HepG2 (cell line): ENCODE data around the gene NUDT8. TPM values are rescaled to one million over a fixed set of nuclear protein-coding genes. Genes with fewer than 3 reads are reported as not detected.
A peak's percentile ranks its signal among the peaks of the same experiment; 100 is the strongest.

ENCODE experiments used
- CREM ChIP-seq, 2 experiments: sonication (generic) in 1 of 2; formaldehyde crosslinking in 1 of 2; IDR thresholded peaks; 2 replicates each; pipeline versions ENCODE4 v1.4.0 to v1.6.1; 2016 to 2020; ENCODE audit warnings: antibody characterized with exemption in 1 of 2, mild to moderate bottlenecking in 1 of 2, missing genetic modification reagents in 1 of 2
- ESRRA ChIP-seq: sonication (generic); formaldehyde crosslinking; IDR thresholded peaks from 2 replicates; pipeline ENCODE4 v1.5.1; 2020; ENCODE audit warnings: mild to moderate bottlenecking, low read depth, missing genetic modification reagents
- GATAD2A ChIP-seq: IDR thresholded peaks from 2 replicates; pipeline ENCODE4 v1.6.1; 2016
- HNRNPH1 ChIP-seq: fragments of 200-400 bp; formaldehyde crosslinking; optimal IDR thresholded peaks from 2 replicates; pipeline ENCODE3; 2017; ENCODE audit warnings: mild to moderate bottlenecking, low read depth, low read length
- ISL2 ChIP-seq: sonication (generic); formaldehyde crosslinking; IDR thresholded peaks from 2 replicates; pipeline ENCODE4 v1.5.0; 2020; ENCODE audit warnings: missing genetic modification reagents
- MEF2D ChIP-seq: sonication (generic); formaldehyde crosslinking; IDR thresholded peaks from 2 replicates; pipeline ENCODE4 v1.5.1; 2020; ENCODE audit warnings: mild to moderate bottlenecking, missing genetic modification reagents
- NCOR1 ChIP-seq: fragments of 200-600 bp; sonication (generic); IDR thresholded peaks from 2 replicates; pipeline ENCODE4 v1.7.0; 2017; ENCODE audit warnings: antibody characterized with exemption, low read length, borderline replicate concordance
- NR2F1 ChIP-seq, 2 experiments: fragments of 450-650 bp in 1 of 2; formaldehyde crosslinking in 1 of 2; IDR thresholded peaks; 2 replicates each; pipeline versions ENCODE4 v1.5.0 to v1.6.1; 2016 to 2020; ENCODE audit warnings: mild to moderate bottlenecking in 1 of 2, missing compliant biosample characterization in 1 of 2, missing genetic modification reagents in 1 of 2, moderate library complexity in 1 of 2
- PHF5A ChIP-seq: IDR thresholded peaks from one replicate; pipeline ENCODE4 v1.6.1; 2018; ENCODE audit warnings: low read depth, missing genetic modification reagents; ENCODE audit not compliant: unreplicated experiment
- SALL1 ChIP-seq: sonication (generic); formaldehyde crosslinking; IDR thresholded peaks from 2 replicates; pipeline ENCODE4 v1.8.0; 2022; ENCODE audit warnings: mild to moderate bottlenecking, missing genetic modification reagents
- SAP130 ChIP-seq: IDR thresholded peaks from 2 replicates; pipeline ENCODE4 v1.6.1; 2016; ENCODE audit warnings: low read depth
- SPEN ChIP-seq: sonication (generic); formaldehyde crosslinking; IDR thresholded peaks from 2 replicates; pipeline ENCODE4 v1.5.1; 2020; ENCODE audit warnings: low read depth, mild to moderate bottlenecking, missing genetic modification reagents
- TARDBP ChIP-seq: sonication (generic); formaldehyde crosslinking; IDR thresholded peaks from 2 replicates; pipeline ENCODE4 v1.8.0; 2022; ENCODE audit warnings: mild to moderate bottlenecking, missing genetic modification reagents
- TBX2 ChIP-seq: sonication (generic); formaldehyde crosslinking; IDR thresholded peaks from 2 replicates; pipeline ENCODE4 v1.5.0; 2020; ENCODE audit warnings: missing genetic modification reagents, mild to moderate bottlenecking, borderline replicate concordance
- ZBTB7B ChIP-seq: sonication (generic); formaldehyde crosslinking; IDR thresholded peaks from 2 replicates; pipeline ENCODE4 v1.4.0; 2020; ENCODE audit warnings: missing genetic modification reagents
- ZMYM3 ChIP-seq: sonication (generic); formaldehyde crosslinking; IDR thresholded peaks from 2 replicates; pipeline ENCODE4 v1.5.1; 2020; ENCODE audit warnings: mild to moderate bottlenecking, missing genetic modification reagents
- polyA plus RNA-seq, 8 experiments: library from polyadenylated mRNA; depleted of rRNA in 3 of 8; stranded (reverse) in 7 of 8; unstranded in 1 of 8; fragments of >200 nt; fragmentation: Illumina TruSeq in 4 of 8; extraction: Trizol in 4 of 8; gene quantifications; 2 replicates each; pipeline versions ENCODE4 v1.2.1 to v1.2.3, GENCODE V29; 2011 to 2016; ENCODE audit warnings: low read depth in 4 of 8, missing spikeins in 1 of 8, mixed read lengths in 1 of 8; ENCODE audit not compliant: insufficient read depth in 1 of 8
- total RNA-seq, 5 experiments: library from RNA; depleted of rRNA; stranded (reverse); fragments of >200 nt; fragmentation: Illumina TruSeq; extraction: Trizol; gene quantifications; 2 replicates each; pipeline ENCODE4 v1.2.3, GENCODE V29; 2016; ENCODE audit warnings: low read depth in 1 of 5
- TF ChIP-seq, protein P1 (sequence below): IDR thresholded peaks from 2 replicates; pipeline ENCODE4 v1.6.1; 2012; ENCODE audit warnings: inconsistent platforms
- TF ChIP-seq, protein P2 (sequence below): sonication (generic); formaldehyde crosslinking; IDR thresholded peaks from 2 replicates; pipeline ENCODE4 v1.8.0; 2022; ENCODE audit warnings: missing genetic modification reagents, mild to moderate bottlenecking, moderate library complexity, borderline replicate concordance
- TF ChIP-seq, protein P3 (sequence below): sonication (generic); formaldehyde crosslinking; IDR thresholded peaks from 2 replicates; pipeline ENCODE4 v1.8.1; 2023; ENCODE audit warnings: missing genetic modification reagents, inconsistent platforms, borderline replicate concordance
- TF ChIP-seq, protein P4 (sequence below): sonication (generic); formaldehyde crosslinking; IDR thresholded peaks from 2 replicates; pipeline ENCODE4 v1.8.1; 2023; ENCODE audit warnings: mild to moderate bottlenecking, missing genetic modification reagents, borderline replicate concordance
- TF ChIP-seq, protein P5 (sequence below): IDR thresholded peaks from 2 replicates; pipeline ENCODE4 v1.6.1; 2018; ENCODE audit warnings: missing genetic modification reagents, mild to moderate bottlenecking, missing compliant biosample characterization

NUDT8 gene
- total and polyA plus RNA-seq, 2 of the 13 experiments (the other 11 are each of a cell fraction or from before 2014, with no cell fraction given), result 6.7 to 25.8 TPM

DNA sequence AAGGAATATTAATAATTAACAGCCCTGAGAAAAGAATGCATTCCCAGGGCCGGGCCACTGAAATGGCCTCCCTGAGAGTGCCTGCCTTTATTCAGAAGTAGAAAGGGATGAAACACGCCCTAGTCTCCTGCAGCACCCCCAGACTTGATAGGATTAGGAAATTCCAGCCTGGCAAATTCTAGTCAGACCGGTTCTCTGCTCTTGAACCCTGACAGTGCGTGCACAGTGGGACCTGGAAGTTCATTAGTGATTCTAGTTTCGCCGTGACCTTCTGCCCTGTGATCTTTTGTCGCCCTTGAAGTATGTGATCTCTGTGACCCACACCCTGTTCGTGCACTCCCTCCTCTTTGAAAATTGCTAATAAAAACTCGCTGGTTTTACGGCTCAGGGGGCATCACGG is 48.3 kb downstream of the NUDT8 start (continued):
- peak; percentile 84 to 94; a peak in 3 of 4 replicates for TF ChIP-seq NR2F1 (CRISPR knock-in tag; IDR thresholded peaks at IDR 0.05)
- TF ChIP-seq, protein P1, sequence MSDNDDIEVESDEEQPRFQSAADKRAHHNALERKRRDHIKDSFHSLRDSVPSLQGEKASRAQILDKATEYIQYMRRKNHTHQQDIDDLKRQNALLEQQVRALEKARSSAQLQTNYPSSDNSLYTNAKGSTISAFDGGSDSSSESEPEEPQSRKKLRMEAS, result 0 out of 2 replicates have a peak, but pooled peaks have one; percentile 15
- TF ChIP-seq, protein P2, sequence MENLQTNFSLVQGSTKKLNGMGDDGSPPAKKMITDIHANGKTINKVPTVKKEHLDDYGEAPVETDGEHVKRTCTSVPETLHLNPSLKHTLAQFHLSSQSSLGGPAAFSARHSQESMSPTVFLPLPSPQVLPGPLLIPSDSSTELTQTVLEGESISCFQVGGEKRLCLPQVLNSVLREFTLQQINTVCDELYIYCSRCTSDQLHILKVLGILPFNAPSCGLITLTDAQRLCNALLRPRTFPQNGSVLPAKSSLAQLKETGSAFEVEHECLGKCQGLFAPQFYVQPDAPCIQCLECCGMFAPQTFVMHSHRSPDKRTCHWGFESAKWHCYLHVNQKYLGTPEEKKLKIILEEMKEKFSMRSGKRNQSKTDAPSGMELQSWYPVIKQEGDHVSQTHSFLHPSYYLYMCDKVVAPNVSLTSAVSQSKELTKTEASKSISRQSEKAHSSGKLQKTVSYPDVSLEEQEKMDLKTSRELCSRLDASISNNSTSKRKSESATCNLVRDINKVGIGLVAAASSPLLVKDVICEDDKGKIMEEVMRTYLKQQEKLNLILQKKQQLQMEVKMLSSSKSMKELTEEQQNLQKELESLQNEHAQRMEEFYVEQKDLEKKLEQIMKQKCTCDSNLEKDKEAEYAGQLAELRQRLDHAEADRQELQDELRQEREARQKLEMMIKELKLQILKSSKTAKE, result peak; percentile 63; the same call in 1 of the 2 replicates
- 0 out of 2 replicates have a peak, but pooled peaks have one; percentile 30 for TF ChIP-seq SPEN (CRISPR knock-in tag)
- TF ChIP-seq NCOR1, result peak; percentile 87; the same call in 1 of the 2 replicates
- peak; percentile 87 for TF ChIP-seq ESRRA (CRISPR knock-in tag)
- TF ChIP-seq MEF2D (CRISPR knock-in tag), result peak; percentile 65; the same call in 1 of the 2 replicates
- peak; percentile 30; the same call in 1 of the 2 replicates for TF ChIP-seq CREM (IDR thresholded peaks at IDR 0.05)
- no peak for TF ChIP-seq CREM (CRISPR knock-in tag; IDR thresholded peaks at IDR 0.05)
- TF ChIP-seq ZBTB7B (CRISPR knock-in tag), result peak; percentile 49; the same call in 1 of the 2 replicates
- TF ChIP-seq, protein P3, sequence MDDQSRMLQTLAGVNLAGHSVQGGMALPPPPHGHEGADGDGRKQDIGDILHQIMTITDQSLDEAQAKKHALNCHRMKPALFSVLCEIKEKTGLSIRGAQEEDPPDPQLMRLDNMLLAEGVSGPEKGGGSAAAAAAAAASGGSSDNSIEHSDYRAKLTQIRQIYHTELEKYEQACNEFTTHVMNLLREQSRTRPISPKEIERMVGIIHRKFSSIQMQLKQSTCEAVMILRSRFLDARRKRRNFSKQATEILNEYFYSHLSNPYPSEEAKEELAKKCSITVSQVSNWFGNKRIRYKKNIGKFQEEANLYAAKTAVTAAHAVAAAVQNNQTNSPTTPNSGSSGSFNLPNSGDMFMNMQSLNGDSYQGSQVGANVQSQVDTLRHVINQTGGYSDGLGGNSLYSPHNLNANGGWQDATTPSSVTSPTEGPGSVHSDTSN, result no peak
- peak; percentile 50; the same call in 1 of the 2 replicates for TF ChIP-seq TARDBP (CRISPR knock-in tag)
- TF ChIP-seq, protein P4, sequence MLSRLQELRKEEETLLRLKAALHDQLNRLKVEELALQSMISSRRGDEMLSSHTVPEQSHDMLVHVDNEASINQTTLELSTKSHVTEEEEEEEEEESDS, result no peak
- peak; percentile 45; the same call in 1 of the 2 replicates for TF ChIP-seq SAP130 (CRISPR knock-in tag)
- peak; percentile 80 for TF ChIP-seq SALL1
- TF ChIP-seq GATAD2A (CRISPR knock-in tag), result peak; percentile 43; the same call in 1 of the 2 replicates
- TF ChIP-seq TBX2 (CRISPR knock-in tag), result peak; percentile 43; the same call in 1 of the 2 replicates
- TF ChIP-seq, protein P5, sequence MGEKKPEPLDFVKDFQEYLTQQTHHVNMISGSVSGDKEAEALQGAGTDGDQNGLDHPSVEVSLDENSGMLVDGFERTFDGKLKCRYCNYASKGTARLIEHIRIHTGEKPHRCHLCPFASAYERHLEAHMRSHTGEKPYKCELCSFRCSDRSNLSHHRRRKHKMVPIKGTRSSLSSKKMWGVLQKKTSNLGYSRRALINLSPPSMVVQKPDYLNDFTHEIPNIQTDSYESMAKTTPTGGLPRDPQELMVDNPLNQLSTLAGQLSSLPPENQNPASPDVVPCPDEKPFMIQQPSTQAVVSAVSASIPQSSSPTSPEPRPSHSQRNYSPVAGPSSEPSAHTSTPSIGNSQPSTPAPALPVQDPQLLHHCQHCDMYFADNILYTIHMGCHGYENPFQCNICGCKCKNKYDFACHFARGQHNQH (CRISPR knock-in tag), result peak; percentile 53; the same call in 1 of the 2 replicates
- no peak for TF ChIP-seq HNRNPH1
- TF ChIP-seq ZMYM3, result 0 out of 2 replicates have a peak, but pooled peaks have one; percentile 19
- no peak for TF ChIP-seq PHF5A
- TF ChIP-seq ISL2 (CRISPR knock-in tag), result 0 out of 2 replicates have a peak, but pooled peaks have one; percentile 24
